Breast epithelium (tissue), 4 donors: Measurements from ENCODE around the gene CTTNBP2. TPM values are rescaled to one million over a fixed set of nuclear protein-coding genes. Genes with fewer than 3 reads are reported as not detected.
A peak's percentile ranks its signal among the peaks of the same experiment; 100 is the strongest.

Source experiments
- DNase-seq, 2 donors: peaks; one replicate each; pipeline ENCODE4 v3.0.0-alpha.2; 2019; ENCODE audit warnings: low spot score in 2 of 2
- H3K27ac ChIP-seq, 2 donors: fragments of 200-600 bp; sonication (generic) in 1 of 2; one replicate each; pipeline ENCODE4 v1.5.1; 2016 to 2019; ENCODE audit warnings: mild to moderate bottlenecking in 1 of 2
- H3K27me3 ChIP-seq, 2 donors: fragments of 200-600 bp; sonication (generic) in 1 of 2; one replicate each; pipeline versions ENCODE4 v1.5.1 to v1.6.0; 2017 to 2019; ENCODE audit warnings: control low read depth in 1 of 2, mild to moderate bottlenecking in 1 of 2
- H3K36me3 ChIP-seq: fragments of 200-600 bp; one replicate; pipeline ENCODE4 v1.5.1; 2019
- H3K4me1 ChIP-seq, 2 donors: fragments of 200-600 bp; sonication (generic); one replicate each; pipeline ENCODE4 v1.5.1; 2016 to 2019; ENCODE audit warnings: control low read depth in 1 of 2
- H3K4me3 ChIP-seq, 3 donors: fragments of 200-600 bp; sonication (generic); 1 replicate in 2 of 3; 2 replicates in 1 of 3; pipeline ENCODE4 v1.5.1; 2016 to 2019; ENCODE audit warnings: mild to moderate bottlenecking in 3 of 3, moderate library complexity in 2 of 3
- H3K9me3 ChIP-seq, 2 donors: fragments of 200-600 bp; sonication (generic) in 1 of 2; one replicate each; pipeline ENCODE4 v1.5.1; 2016 to 2019; ENCODE audit warnings: control low read depth in 1 of 2
- CTCF ChIP-seq, 3 donors: fragments of 450-650 bp; IDR thresholded peaks; one replicate each; pipeline ENCODE4 v1.5.1; 2016 to 2017; ENCODE audit warnings: antibody characterized with exemption in 3 of 3, mild to moderate bottlenecking in 3 of 3, moderate library complexity in 3 of 3
- POLR2A ChIP-seq: fragments of 450-650 bp; IDR thresholded peaks from one replicate; pipeline ENCODE4 v1.6.1; 2016; ENCODE audit warnings: antibody characterized with exemption, mild to moderate bottlenecking, moderate library complexity
- POLR2AphosphoS5 ChIP-seq, 3 donors: sonication (generic); formaldehyde crosslinking; IDR thresholded peaks; one replicate each; pipeline ENCODE4 v1.6.1; 2017; ENCODE audit warnings: antibody characterized with exemption in 3 of 3
- intact Hi-C: fragments of 100-400 bp; cut with DNase I; formaldehyde crosslinking; loops from one replicate; pipeline ENCODE4 v1.15.1; 2023; ENCODE audit warnings: low total_unique reads
- total RNA-seq, 3 donors: library from RNA; depleted of rRNA; stranded (reverse); fragments of >200 nt; gene quantifications; one replicate each; pipeline ENCODE4 v1.1.0, GENCODE V29; 2016

CTTNBP2 gene
- total RNA-seq, 3 donors from 2014 or later: 8.8 to 37.0 (median 13.8) TPM

GRCh38 chr7:117876761-117877160, 3.5 kb upstream of the CTTNBP2 start:
- intact Hi-C loops: no loop called here
- H3K4me3 ChIP-seq: no peak overlapping the region
- H3K27me3 ChIP-seq: peaks cover 0 to 7% of the 10 kb centered on the region in 2 donors
- no peak overlapping the region for H3K27ac ChIP-seq
- no peaks in the 10 kb centered on the region for H3K9me3 ChIP-seq
- H3K36me3 ChIP-seq: no peaks in the 10 kb centered on the region
- TF ChIP-seq CTCF (IDR thresholded peaks at IDR 0.05) (no peak), POLR2A (no peak), POLR2AphosphoS5 (IDR thresholded peaks at IDR 0.05) (no peak)
- DNase-seq: no peak
- no peaks in the 10 kb centered on the region for H3K4me1 ChIP-seq

GRCh38 chr7:117875566-117875965, 2.3 kb upstream of the CTTNBP2 start:
- intact Hi-C loops: no loop called here
- TF ChIP-seq CTCF (IDR thresholded peaks at IDR 0.05): peak in 1 of 3 donors; percentile 9
- no peak for TF ChIP-seq POLR2AphosphoS5 (IDR thresholded peaks at IDR 0.05)
- Histone ChIP-seq H3K36me3 (no peaks in the 10 kb centered on the region), H3K9me3 (no peaks in the 10 kb centered on the region), H3K27me3 (peaks cover 0 to 7% of the 10 kb centered on the region in 2 donors), H3K27ac (no peak overlapping the region), H3K4me1 (no peaks in the 10 kb centered on the region), H3K4me3 (no peak overlapping the region)
- no peak for DNase-seq

GRCh38 chr7:117874191-117874700, 1.0 kb upstream of the CTTNBP2 start:
- Histone ChIP-seq H3K4me3 (peak overlapping the region in 1 of 3 donors; percentile 75), H3K9me3 (no peaks in the 10 kb centered on the region), H3K27ac (no peak overlapping the region), H3K4me1 (no peaks in the 10 kb centered on the region), H3K36me3 (no peaks in the 10 kb centered on the region), H3K27me3 (peaks cover 0 to 7% of the 10 kb centered on the region in 2 donors)
- no peak for DNase-seq
- intact Hi-C loops: no loop called here
- TF ChIP-seq POLR2AphosphoS5 (IDR thresholded peaks at IDR 0.05): no peak
- TF ChIP-seq POLR2A: no peak
- no peak for TF ChIP-seq CTCF (IDR thresholded peaks at IDR 0.05)

- H3K27me3 ChIP-seq: peaks cover 0 to 7% of the 10 kb centered on the region in 2 donors
- no peaks in the 10 kb centered on the region for H3K9me3 ChIP-seq
- intact Hi-C loops: no loop called here
- H3K36me3 ChIP-seq: no peaks in the 10 kb centered on the region
- DNase-seq: no peak
- TF ChIP-seq CTCF (IDR thresholded peaks at IDR 0.05) (no peak), POLR2AphosphoS5 (IDR thresholded peaks at IDR 0.05) (no peak), POLR2A (no peak)
- H3K4me3 ChIP-seq: peak overlapping the region; percentile 75 to 84 (median 76)
- no peaks in the 10 kb centered on the region for H3K4me1 ChIP-seq
- H3K27ac ChIP-seq: peak overlapping the region; percentile 64 to 71
Measured at GRCh38 chr7:117872561-117873309, 506 bp downstream of the CTTNBP2 start.

- H3K36me3 ChIP-seq: no peaks in the 10 kb centered on the region
- peak overlapping the region; percentile 75 to 84 (median 76) for H3K4me3 ChIP-seq
- intact Hi-C loops: no loop called here
- H3K27me3 ChIP-seq: peaks cover 0 to 7% of the 10 kb centered on the region in 2 donors
- TF ChIP-seq POLR2A (no peak), CTCF (IDR thresholded peaks at IDR 0.05) (no peak), POLR2AphosphoS5 (IDR thresholded peaks at IDR 0.05) (no peak)
- DNase-seq: no peak
- no peaks in the 10 kb centered on the region for H3K4me1 ChIP-seq
- H3K9me3 ChIP-seq: no peaks in the 10 kb centered on the region
- H3K27ac ChIP-seq: peak overlapping the region; percentile 64 to 71
Measured at GRCh38 chr7:117871778-117872538, 1.3 kb downstream of the CTTNBP2 start.
